ENCODE data around the gene CEP112. TPM values are rescaled to one million over a fixed set of nuclear protein-coding genes. Genes with fewer than 3 reads are reported as not detected.

Gene CEP112
- total RNA-seq, 8 experiments from 2014 or later: 4.1 to 15.7 (median 7.9) TPM

- 64 to 100% (median 94%) methylated on average over 1 to 3 of the region's 3 CpGs; no CpG with 5 or more reads in 2 of the 10 experiments for WGBS, 10 experiments
- Histone ChIP-seq H3K27ac (no peak overlapping the region), H3K4me3 (no peak overlapping the region), H3K4me1 (replicated peaks in 1 of 2) (peaks cover 0 to 8% of the 10 kb centered on the region in 2 donors)
- in situ Hi-C loops (cut with MboI; ENCODE audit: low pct_unique_long_range_greater_than_20kb in 2 of 9, low sequenced_read_pairs in 9 of 9, unreplicated experiment in 9 of 9): no loop called here
- ATAC-seq (replicated peaks in 6 of 8): no peak
These were observed 175.7 kb downstream of the CEP112 start for GRCh38 chr17:66016231-66016630.

- Histone ChIP-seq H3K27ac (no peak overlapping the region), H3K4me3 (no peak overlapping the region), H3K4me1 (replicated peaks in 1 of 2) (no peaks in the 10 kb centered on the region)
- in situ Hi-C loops (cut with MboI; ENCODE audit: low pct_unique_long_range_greater_than_20kb in 2 of 9, low sequenced_read_pairs in 9 of 9, unreplicated experiment in 9 of 9): no loop called here
- WGBS, 10 experiments: 0 to 100% (median 50%) methylated on average over 1 of the region's 1 CpG; no CpG with 5 or more reads in 3 of the 10 experiments
- no peak for ATAC-seq (replicated peaks in 6 of 8)
These were observed 183.3 kb downstream of the CEP112 start for GRCh38 chr17:66008680-66009079.

GRCh38 chr17:66006654-66007053 is 185.3 kb downstream of the CEP112 start:
- in situ Hi-C loops (cut with MboI; ENCODE audit: low pct_unique_long_range_greater_than_20kb in 2 of 9, low sequenced_read_pairs in 9 of 9, unreplicated experiment in 9 of 9): no loop called here
- H3K4me3 ChIP-seq: no peak overlapping the region
- WGBS, 10 experiments: 69 to 100% (median 87%) methylated on average over 1 to 4 of the region's 4 CpGs; no CpG with 5 or more reads in 2 of the 10 experiments
- no peaks in the 10 kb centered on the region for H3K4me1 ChIP-seq (replicated peaks in 1 of 2)
- no peak overlapping the region for H3K27ac ChIP-seq
- no peak for ATAC-seq (replicated peaks in 6 of 8)

DNA sequence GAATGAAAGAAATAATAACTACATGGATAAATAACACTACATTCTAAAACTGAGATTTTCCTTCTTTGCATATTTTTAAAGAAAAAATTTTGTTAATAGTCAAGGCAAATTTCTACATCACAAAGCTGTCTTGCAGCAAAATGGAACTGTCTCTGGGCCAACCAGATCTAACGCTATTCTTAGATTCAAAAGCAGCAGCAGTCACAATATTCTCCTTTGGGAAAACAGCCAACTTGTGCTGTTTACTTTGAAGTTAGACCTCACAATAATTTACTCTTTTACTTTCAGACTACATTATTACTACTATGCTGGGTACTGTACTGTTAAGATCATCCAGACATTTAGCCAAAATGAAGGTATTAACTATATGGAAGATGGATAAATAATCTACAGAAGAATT is 189.1 kb downstream of the CEP112 start:
- no peak for ATAC-seq (replicated peaks in 6 of 8)
- Histone ChIP-seq H3K4me1 (replicated peaks in 1 of 2) (no peaks in the 10 kb centered on the region), H3K4me3 (no peak overlapping the region), H3K27ac (no peak overlapping the region)
- in situ Hi-C loops (cut with MboI; ENCODE audit: low pct_unique_long_range_greater_than_20kb in 2 of 9, low sequenced_read_pairs in 9 of 9, unreplicated experiment in 9 of 9): no loop called here
- WGBS, 10 experiments: 71 to 100% (median 90%) methylated on average over 1 of the region's 1 CpG; no CpG with 5 or more reads in 5 of the 10 experiments

DNA sequence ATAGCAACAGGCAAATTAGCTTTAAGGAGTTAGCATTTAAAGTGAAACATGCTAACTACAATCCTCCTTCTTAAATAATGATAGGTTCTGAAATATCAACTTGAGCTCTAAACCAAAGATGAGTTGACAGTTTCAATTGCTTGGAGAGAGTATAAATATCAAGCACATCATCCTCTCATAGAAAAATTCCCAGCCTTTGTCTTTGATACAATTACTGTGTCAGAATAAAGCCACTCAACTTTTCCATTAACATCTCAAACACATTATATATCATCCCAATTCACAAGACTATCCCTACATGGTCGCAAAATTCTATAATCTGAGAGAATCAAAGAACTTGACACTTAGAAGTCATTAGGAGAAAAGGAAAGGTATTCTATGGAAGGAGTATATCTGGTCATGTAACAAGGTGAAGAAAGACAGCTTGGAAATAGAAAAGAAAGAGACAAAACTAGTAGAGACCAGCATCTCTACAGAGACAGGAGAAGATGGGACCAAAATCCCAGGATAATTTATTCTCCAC is 189.8 kb downstream of the CEP112 start:
- H3K4me1 ChIP-seq (replicated peaks in 1 of 2): no peaks in the 10 kb centered on the region
- ATAC-seq (replicated peaks in 6 of 8): no peak
- WGBS, 10 experiments: 67 to 91% (median 83%) methylated on average over 1 of the region's 1 CpG; no CpG with 5 or more reads in 6 of the 10 experiments
- H3K4me3 ChIP-seq: no peak overlapping the region
- H3K27ac ChIP-seq: no peak overlapping the region
- in situ Hi-C loops (cut with MboI; ENCODE audit: low pct_unique_long_range_greater_than_20kb in 2 of 9, low sequenced_read_pairs in 9 of 9, unreplicated experiment in 9 of 9): no loop called here

DNA sequence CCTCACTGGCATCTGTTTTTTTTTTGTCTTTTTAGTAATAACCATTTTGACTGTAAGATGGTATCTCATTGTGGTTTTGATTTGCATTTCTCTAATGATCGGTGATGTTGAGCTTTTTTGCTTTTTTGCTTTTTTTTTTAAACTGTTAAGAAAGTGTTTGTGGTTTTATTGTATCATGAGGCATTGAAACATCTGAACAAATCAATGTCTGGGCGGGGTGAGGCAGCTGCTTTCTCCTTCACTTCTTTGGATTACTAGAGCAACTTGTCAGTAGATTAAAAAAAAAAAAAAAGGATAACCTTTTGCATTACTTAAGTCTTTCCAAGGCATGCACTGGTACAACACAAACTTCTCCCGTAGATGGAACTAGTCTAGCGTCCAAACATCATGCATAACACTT is 191.7 kb downstream of the CEP112 start:
- ATAC-seq (replicated peaks in 6 of 8): peak in 1 of 8 experiments; percentile 22
- Histone ChIP-seq H3K27ac (no peak overlapping the region), H3K4me3 (no peak overlapping the region), H3K4me1 (replicated peaks in 1 of 2) (no peaks in the 10 kb centered on the region)
- 50 to 96% (median 85%) methylated on average over 2 to 4 of the region's 4 CpGs for WGBS, 10 experiments
- in situ Hi-C loops (cut with MboI; ENCODE audit: low pct_unique_long_range_greater_than_20kb in 2 of 9, low sequenced_read_pairs in 9 of 9, unreplicated experiment in 9 of 9): no loop called here

- Histone ChIP-seq H3K4me3 (no peak overlapping the region), H3K27ac (no peak overlapping the region), H3K4me1 (replicated peaks in 1 of 2) (no peaks in the 10 kb centered on the region)
- no peak for ATAC-seq (replicated peaks in 6 of 8)
- in situ Hi-C loops (cut with MboI; ENCODE audit: low pct_unique_long_range_greater_than_20kb in 2 of 9, low sequenced_read_pairs in 9 of 9, unreplicated experiment in 9 of 9): loop anchor here in 4 of 9 experiments (25.0 kb wide), 3 partner anchors 111 to 711 kb away; partner anchors contain the start of gene AXIN2 (in 1 of the 4)
- 0 to 100% (median 74%) methylated on average over 1 to 3 of the region's 3 CpGs for WGBS, 10 experiments
These were observed 193.3 kb downstream of the CEP112 start for GRCh38 chr17:65998675-65999074.

- Histone ChIP-seq H3K4me3 (no peak overlapping the region), H3K4me1 (replicated peaks in 1 of 2) (no peaks in the 10 kb centered on the region), H3K27ac (no peak overlapping the region)
- ATAC-seq (replicated peaks in 6 of 8): no peak
- 68 to 100% (median 92%) methylated on average over 1 to 4 of the region's 4 CpGs; no CpG with 5 or more reads in 2 of the 10 experiments for WGBS, 10 experiments
- in situ Hi-C loops (cut with MboI; ENCODE audit: low pct_unique_long_range_greater_than_20kb in 2 of 9, low sequenced_read_pairs in 9 of 9, unreplicated experiment in 9 of 9): loop anchor here in 4 of 9 experiments (25.0 kb wide), 3 partner anchors 107 to 707 kb away; partner anchors contain the start of gene AXIN2 (in 1 of the 4)
These were observed 197.3 kb downstream of the CEP112 start for GRCh38 chr17:65994679-65995078.

DNA sequence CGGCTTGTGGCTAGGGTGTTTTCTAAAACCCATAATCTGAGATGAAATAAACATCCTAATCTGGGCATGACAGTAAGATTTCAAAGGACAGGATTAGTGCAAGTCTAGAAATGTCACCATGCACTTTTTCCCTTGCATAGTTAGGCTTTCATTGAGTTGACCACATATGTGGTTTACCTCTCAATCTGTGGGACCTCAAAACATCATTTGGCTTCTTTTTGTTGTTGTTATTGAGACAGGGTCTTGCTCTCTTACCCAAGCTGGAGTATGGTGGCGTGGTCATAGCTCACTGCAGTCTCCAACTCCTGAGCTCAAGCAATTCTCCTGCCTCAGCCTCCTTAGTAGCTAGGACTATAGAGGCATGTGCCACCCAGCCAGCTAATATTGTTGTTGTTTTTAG is 197.8 kb downstream of the CEP112 start:
- Histone ChIP-seq H3K27ac (no peak overlapping the region), H3K4me1 (replicated peaks in 1 of 2) (no peaks in the 10 kb centered on the region), H3K4me3 (no peak overlapping the region)
- ATAC-seq (replicated peaks in 6 of 8): no peak
- in situ Hi-C loops (cut with MboI; ENCODE audit: low pct_unique_long_range_greater_than_20kb in 2 of 9, low sequenced_read_pairs in 9 of 9, unreplicated experiment in 9 of 9): loop anchor here in 4 of 9 experiments (25.0 kb wide), 3 partner anchors 107 to 707 kb away; partner anchors contain the start of gene AXIN2 (in 1 of the 4)
- WGBS, 10 experiments: 63 to 100% (median 95%) methylated on average over 1 to 2 of the region's 2 CpGs; no CpG with 5 or more reads in 2 of the 10 experiments

- Histone ChIP-seq H3K27ac (no peak overlapping the region), H3K4me3 (no peak overlapping the region), H3K4me1 (replicated peaks in 1 of 2) (no peaks in the 10 kb centered on the region)
- ATAC-seq (replicated peaks in 6 of 8): no peak
- WGBS, 10 experiments: 100% methylated on average over 1 to 2 of the region's 3 CpGs; no CpG with 5 or more reads in 5 of the 10 experiments
- in situ Hi-C loops (cut with MboI; ENCODE audit: low pct_unique_long_range_greater_than_20kb in 2 of 9, low sequenced_read_pairs in 9 of 9, unreplicated experiment in 9 of 9): loop anchor here in 4 of 9 experiments (25.0 kb wide), 3 partner anchors 103 to 703 kb away; partner anchors contain the start of gene AXIN2 (in 1 of the 4)
These were observed 201.3 kb downstream of the CEP112 start for GRCh38 chr17:65990593-65990992.

GRCh38 chr17:65988451-65988850 is 203.5 kb downstream of the CEP112 start:
- H3K27ac ChIP-seq: no peak overlapping the region
- ATAC-seq (replicated peaks in 6 of 8): no peak
- no peak overlapping the region for H3K4me3 ChIP-seq
- in situ Hi-C loops (cut with MboI; ENCODE audit: low pct_unique_long_range_greater_than_20kb in 2 of 9, low sequenced_read_pairs in 9 of 9, unreplicated experiment in 9 of 9): loop anchor here in 4 of 9 experiments (25.0 kb wide), 3 partner anchors 101 to 701 kb away; partner anchors contain the start of gene AXIN2 (in 1 of the 4)
- H3K4me1 ChIP-seq (replicated peaks in 1 of 2): no peaks in the 10 kb centered on the region

GRCh38 chr17:65987988-65988387 is 203.9 kb downstream of the CEP112 start:
- no peak overlapping the region for H3K4me3 ChIP-seq
- in situ Hi-C loops (cut with MboI; ENCODE audit: low pct_unique_long_range_greater_than_20kb in 2 of 9, low sequenced_read_pairs in 9 of 9, unreplicated experiment in 9 of 9): loop anchor here in 4 of 9 experiments (25.0 kb wide), 3 partner anchors 101 to 701 kb away; partner anchors contain the start of gene AXIN2 (in 1 of the 4)
- peak in 3 of 8 experiments; percentile 57 to 70 (median 64) for ATAC-seq (replicated peaks in 6 of 8)
- 25 to 86% (median 52%) methylated on average over 1 to 2 of the region's 2 CpGs; no CpG with 5 or more reads in 2 of the 10 experiments for WGBS, 10 experiments
- no peak overlapping the region for H3K27ac ChIP-seq
- no peaks in the 10 kb centered on the region for H3K4me1 ChIP-seq (replicated peaks in 1 of 2)

GRCh38 chr17:65985571-65985970 is 206.4 kb downstream of the CEP112 start:
- in situ Hi-C loops (cut with MboI; ENCODE audit: low pct_unique_long_range_greater_than_20kb in 2 of 9, low sequenced_read_pairs in 9 of 9, unreplicated experiment in 9 of 9): loop anchor here in 4 of 9 experiments (25.0 kb wide), 3 partner anchors 98 to 698 kb away; partner anchors contain the start of gene AXIN2 (in 1 of the 4)
- no peak overlapping the region for H3K4me3 ChIP-seq
- WGBS, 10 experiments: 46 to 94% (median 85%) methylated on average over 2 to 3 of the region's 3 CpGs
- ATAC-seq (replicated peaks in 6 of 8): no peak
- H3K27ac ChIP-seq: no peak overlapping the region
- H3K4me1 ChIP-seq (replicated peaks in 1 of 2): no peaks in the 10 kb centered on the region

Data from motor neuron (in vitro differentiated cells).